Kidney (tissue), 14 donors: Measurements from ENCODE around the gene MYMK. TPM values are rescaled to one million over a fixed set of nuclear protein-coding genes. Genes with fewer than 3 reads are reported as not detected.
A peak's percentile ranks its signal among the peaks of the same experiment; 100 is the strongest.

Source experiments
- DNase-seq, 5 donors: peaks; one replicate each; pipeline ENCODE4 v3.0.0-alpha.2; 2013 to 2020
- FAIRE-seq: peaks from 2 replicates; lab custom pipeline; 2012; peaks lifted over from hg19 to GRCh38; lab: Jason Lieb, UNC
- H3K27ac ChIP-seq, 2 donors: one replicate each; pipeline ENCODE4 v1.7.0; 2013; ENCODE audit warnings: low read depth in 2 of 2, low read length in 2 of 2, inconsistent platforms in 1 of 2
- H3K27me3 ChIP-seq: one replicate; pipeline ENCODE4 v1.7.1; 2013; ENCODE audit warnings: low read length, inconsistent platforms; ENCODE audit not compliant: control insufficient read depth, insufficient read depth
- H3K36me3 ChIP-seq, 3 donors: one replicate each; pipeline versions ENCODE4 v1.7.0 to v1.7.1; 2013; ENCODE audit warnings: low read length in 3 of 3, control low read depth in 1 of 3, inconsistent platforms in 1 of 3; ENCODE audit not compliant: insufficient read depth in 3 of 3, control insufficient read depth in 2 of 3
- H3K4me1 ChIP-seq, 3 donors: one replicate each; pipeline versions ENCODE4 v1.7.0 to v1.7.1; 2013; ENCODE audit warnings: low read length in 3 of 3, inconsistent platforms in 1 of 3, low read depth in 1 of 3; ENCODE audit not compliant: control insufficient read depth in 2 of 3, insufficient read depth in 2 of 3
- H3K4me3 ChIP-seq, 3 donors: one replicate each; pipeline versions ENCODE4 v1.7.0 to v1.8.1; 2013; ENCODE audit warnings: low read length in 3 of 3, control low read depth in 1 of 3, inconsistent platforms in 1 of 3
- H3K9ac ChIP-seq, 3 donors: one replicate each; pipeline versions ENCODE4 v1.7.0 to v1.7.1; 2013; ENCODE audit warnings: low read length in 3 of 3, control low read depth in 1 of 3, inconsistent platforms in 1 of 3
- H3K9me3 ChIP-seq, 3 donors: one replicate each; pipeline versions ENCODE4 v1.7.0 to v1.7.1; 2013; ENCODE audit warnings: low read length in 3 of 3, control low read depth in 1 of 3, inconsistent platforms in 1 of 3; ENCODE audit not compliant: control insufficient read depth in 2 of 3, insufficient read depth in 1 of 3
- CTCF ChIP-seq: IDR thresholded peaks from 3 replicates; pipeline ENCODE4 v1.5.1; 2012; ENCODE audit warnings: mild to moderate bottlenecking, moderate library complexity, borderline replicate concordance; ENCODE audit not compliant: insufficient read depth; ENCODE audit errors: extremely low read depth
- intact Hi-C: fragments of 100-400 bp; cut with DNase I; formaldehyde crosslinking; loops from one replicate; pipeline ENCODE4 v1.11.1; 2022
- polyA plus RNA-seq: library from polyadenylated mRNA; stranded (reverse); fragments of 350-450 nt; fragmentation: Illumina TruSeq; extraction: RNeasy Lipid Tissue Mini Kit (QIAGEN cat#74804); gene quantifications from one replicate; pipeline ENCODE4 v1.2.3, GENCODE V29; 2014; ENCODE audit warnings: low read depth, low replicate concordance; ENCODE audit not compliant: insufficient read depth
- total RNA-seq: library from RNA; stranded (reverse); fragmentation: NEBNext Ultra II Directional; extraction: Animal tissue kit (Norgen Biotek cat#: 25700); gene quantifications from one replicate; pipeline ENCODE4 v1.2.1, GENCODE V29; 2021
- donor health status: control.
- donor health status: control.
- donor health status: control.
- donor health status: control.
- donor health status: control.
- donor health status: DM: yes; HTN: yes; CAD: no.
- donor health status: Normal renal cell carcinoma (clear cell type).

MYMK gene
- total and polyA plus RNA-seq, 2 donors from 2014 or later: not detected

GRCh38 chr9:133515240-133515610 lies 9.5 kb downstream of the MYMK start:
- peak in 1 of 5 donors; percentile 55 for DNase-seq
- Histone ChIP-seq H3K4me3 (no peak overlapping the region), H3K27me3 (no peaks in the 10 kb centered on the region), H3K9ac (no peak overlapping the region), H3K4me1 (peaks cover 0 to 11% (median 4%) of the 10 kb centered on the region in 3 donors), H3K9me3 (no peaks in the 10 kb centered on the region), H3K36me3 (no peaks in the 10 kb centered on the region), H3K27ac (no peak overlapping the region)
- no peak for TF ChIP-seq CTCF
- intact Hi-C loops: no loop called here
- FAIRE-seq: no peak

DNA sequence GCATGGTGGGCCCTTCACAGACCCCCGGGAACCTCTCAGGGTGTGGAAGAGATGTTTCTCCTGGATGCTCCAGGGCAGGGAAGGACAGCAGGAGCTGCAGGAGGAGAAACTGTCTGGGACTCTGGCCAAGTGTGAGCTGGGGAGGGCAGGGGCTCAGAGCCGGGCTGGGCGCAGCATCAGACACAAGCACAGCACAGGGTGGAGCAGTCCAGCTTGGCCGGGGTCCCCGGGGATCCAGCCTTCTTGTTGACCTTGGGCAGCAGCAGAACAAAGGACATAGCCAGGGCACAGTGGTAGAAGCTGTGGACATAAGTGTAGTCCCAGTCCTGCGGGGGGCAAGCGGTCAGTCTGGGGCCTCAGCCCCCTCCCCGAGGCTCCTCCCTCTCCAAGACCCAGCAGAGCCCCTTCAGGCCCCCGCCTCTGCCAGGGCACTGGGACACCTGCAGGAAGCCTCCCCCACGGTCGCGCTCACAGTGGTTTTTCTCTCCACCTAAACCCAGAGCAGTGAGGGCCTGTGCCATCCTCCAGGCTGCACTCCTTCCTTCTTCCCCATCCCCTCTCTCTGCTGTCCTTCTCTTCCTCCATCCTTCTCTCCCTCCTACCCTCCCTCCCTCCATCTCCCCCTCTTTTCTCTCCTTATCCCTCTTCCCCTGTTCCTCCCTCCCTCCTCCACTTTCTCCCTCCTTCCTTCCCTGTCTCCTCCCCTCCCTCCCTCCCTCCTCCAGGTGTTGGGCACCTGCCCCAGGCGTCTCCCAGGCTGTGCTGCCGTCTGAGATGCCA lies 10.1 kb downstream of the MYMK start:
- intact Hi-C loops: no loop called here
- Histone ChIP-seq H3K27ac (no peak overlapping the region), H3K9me3 (no peaks in the 10 kb centered on the region), H3K27me3 (no peaks in the 10 kb centered on the region), H3K4me1 (peaks cover 0 to 6% (median 4%) of the 10 kb centered on the region in 3 donors), H3K36me3 (no peaks in the 10 kb centered on the region), H3K4me3 (no peak overlapping the region), H3K9ac (no peak overlapping the region)
- no peak for FAIRE-seq
- no peak for TF ChIP-seq CTCF
- DNase-seq: peak in 1 of 5 donors; percentile 90

GRCh38 chr9:133513214-133514100 lies 11.3 kb downstream of the MYMK start:
- no peak for TF ChIP-seq CTCF
- Histone ChIP-seq H3K4me1 (peaks cover 0 to 13% (median 12%) of the 10 kb centered on the region in 3 donors), H3K27ac (no peak overlapping the region), H3K27me3 (no peaks in the 10 kb centered on the region), H3K9ac (no peak overlapping the region), H3K9me3 (no peaks in the 10 kb centered on the region), H3K36me3 (no peaks in the 10 kb centered on the region), H3K4me3 (no peak overlapping the region)
- FAIRE-seq (no peak), DNase-seq (peak in 1 of 5 donors; percentile 60)
- intact Hi-C loops: no loop called here
